Smooth muscle cell (in vitro differentiated cells): Measurements from ENCODE around the gene ITGB8. TPM values are rescaled to one million over a fixed set of nuclear protein-coding genes. Genes with fewer than 3 reads are reported as not detected.

Source experiments
- DNase-seq: peaks from one replicate; lab custom pipeline; 2025; ENCODE audit not compliant: unreplicated experiment; lab: John Stamatoyannopoulos, UW
- H2AFZ ChIP-seq: fragments of 200-600 bp; sonication (generic); 2 replicates; pipeline ENCODE4 v1.6.0; 2016; ENCODE audit warnings: antibody characterized with exemption, low read depth, mild to moderate bottlenecking
- H3F3A ChIP-seq: fragments of 200-600 bp; sonication (generic); 2 replicates; pipeline ENCODE4 v1.6.0; 2017; ENCODE audit warnings: antibody characterized with exemption, low read depth
- H3K27ac ChIP-seq: fragments of 200-600 bp; sonication (generic); 2 replicates; pipeline ENCODE4 v1.5.1; 2016; ENCODE audit warnings: low read depth, mild to moderate bottlenecking
- H3K27me3 ChIP-seq: fragments of 200-600 bp; sonication (generic); 2 replicates; pipeline ENCODE4 v1.6.1; 2016; ENCODE audit warnings: low read depth, mild to moderate bottlenecking
- H3K36me3 ChIP-seq: fragments of 200-600 bp; sonication (generic); 2 replicates; pipeline ENCODE4 v1.5.1; 2016; ENCODE audit warnings: low read depth
- H3K4me1 ChIP-seq: fragments of 200-600 bp; sonication (generic); 2 replicates; pipeline ENCODE4 v1.5.1; 2016; ENCODE audit warnings: low read depth
- H3K4me2 ChIP-seq: fragments of 200-600 bp; sonication (generic); 2 replicates; pipeline ENCODE4 v1.6.0; 2016; ENCODE audit warnings: mild to moderate bottlenecking
- H3K4me3 ChIP-seq: fragments of 200-600 bp; sonication (generic); 2 replicates; pipeline ENCODE4 v1.5.1; 2016; ENCODE audit warnings: mild to moderate bottlenecking
- H3K79me2 ChIP-seq: fragments of 200-600 bp; sonication (generic); 2 replicates; pipeline ENCODE4 v1.6.0; 2016; ENCODE audit warnings: low read depth, mild to moderate bottlenecking
- H3K9ac ChIP-seq: fragments of 200-600 bp; sonication (generic); 2 replicates; pipeline ENCODE4 v1.6.0; 2016; ENCODE audit warnings: low read depth
- H3K9me3 ChIP-seq: fragments of 200-600 bp; sonication (generic); replicated peaks from 2 replicates; pipeline ENCODE4 v1.5.1; 2016; ENCODE audit warnings: low read depth
- H4K20me1 ChIP-seq: fragments of 200-600 bp; sonication (generic); 2 replicates; pipeline ENCODE4 v1.6.0; 2016; ENCODE audit warnings: low read depth
- WGBS: methylation state at CpG from one replicate; pipeline ENCODE4 v1.1.7; 2016; ENCODE audit warnings: low lambda C conversion rate; 5-methylcytosine and 5-hydroxymethylcytosine counted together
- polyA plus RNA-seq: library from polyadenylated mRNA; unstranded; fragments of >200 nt; fragmentation: Nextera tagmentation; extraction: Ambion mirVana; gene quantifications from 2 replicates; pipeline ENCODE4 v1.2.1, GENCODE V29; 2016
- total RNA-seq: library from RNA; depleted of rRNA; stranded (reverse); fragments of >200 nt; gene quantifications from 2 replicates; pipeline ENCODE4 v1.2.3, GENCODE V29; 2014
- TF ChIP-seq, protein P1 (sequence below): fragments of 200-600 bp; sonication (generic); IDR thresholded peaks from 2 replicates; pipeline ENCODE4 v1.5.1; 2017; ENCODE audit warnings: borderline replicate concordance, mild to moderate bottlenecking, antibody characterized with exemption; ENCODE audit not compliant: insufficient read depth, poor library complexity, severe bottlenecking

ITGB8 gene
- total and polyA plus RNA-seq, 2 experiments from 2014 or later: 0.38 to 10.2 TPM

DNA sequence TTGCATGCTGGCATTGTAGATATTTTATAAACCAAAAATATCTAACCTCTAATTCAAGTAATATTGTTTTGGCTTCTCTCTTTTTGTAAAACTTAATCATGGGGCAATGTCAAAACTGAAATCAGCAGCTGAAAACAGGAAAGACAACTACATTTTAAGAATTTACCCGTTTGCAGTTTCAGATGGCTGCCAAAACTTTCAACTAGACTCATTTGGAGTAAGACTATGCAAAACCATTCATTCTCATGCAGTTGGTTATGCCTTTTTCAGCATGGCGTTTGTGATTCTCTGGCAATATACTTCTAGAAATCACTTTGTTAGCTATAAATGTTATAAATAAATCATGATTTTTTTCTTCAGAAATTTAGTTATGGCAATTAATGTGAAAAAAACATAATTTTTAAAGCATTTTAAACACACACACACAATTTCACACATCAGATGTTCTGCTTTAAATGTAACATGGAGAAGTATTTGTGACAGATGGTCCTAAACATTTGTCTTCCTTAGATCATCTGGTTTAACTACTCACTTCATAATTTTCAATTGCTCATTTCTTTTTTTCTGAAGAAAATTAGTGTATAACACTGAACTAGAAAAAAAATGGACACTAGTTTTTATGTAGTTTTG, 116.4 kb downstream of the ITGB8 start:
- DNase-seq: no peak
- Histone ChIP-seq H4K20me1 (no peaks in the 10 kb centered on the region), H3K4me1 (no peaks in the 10 kb centered on the region), H3K36me3 (no peaks in the 10 kb centered on the region), H3K4me2 (no peak overlapping the region), H3K79me2 (no peaks in the 10 kb centered on the region), H3F3A (no peaks in the 10 kb centered on the region), H2AFZ (no peak overlapping the region), H3K27me3 (no peaks in the 10 kb centered on the region), H3K9ac (no peak overlapping the region), H3K9me3 (no peaks in the 10 kb centered on the region), H3K27ac (no peak overlapping the region), H3K4me3 (no peak overlapping the region)
- 47% methylated on average over 2 of the region's 2 CpGs for WGBS
- TF ChIP-seq, protein P1, sequence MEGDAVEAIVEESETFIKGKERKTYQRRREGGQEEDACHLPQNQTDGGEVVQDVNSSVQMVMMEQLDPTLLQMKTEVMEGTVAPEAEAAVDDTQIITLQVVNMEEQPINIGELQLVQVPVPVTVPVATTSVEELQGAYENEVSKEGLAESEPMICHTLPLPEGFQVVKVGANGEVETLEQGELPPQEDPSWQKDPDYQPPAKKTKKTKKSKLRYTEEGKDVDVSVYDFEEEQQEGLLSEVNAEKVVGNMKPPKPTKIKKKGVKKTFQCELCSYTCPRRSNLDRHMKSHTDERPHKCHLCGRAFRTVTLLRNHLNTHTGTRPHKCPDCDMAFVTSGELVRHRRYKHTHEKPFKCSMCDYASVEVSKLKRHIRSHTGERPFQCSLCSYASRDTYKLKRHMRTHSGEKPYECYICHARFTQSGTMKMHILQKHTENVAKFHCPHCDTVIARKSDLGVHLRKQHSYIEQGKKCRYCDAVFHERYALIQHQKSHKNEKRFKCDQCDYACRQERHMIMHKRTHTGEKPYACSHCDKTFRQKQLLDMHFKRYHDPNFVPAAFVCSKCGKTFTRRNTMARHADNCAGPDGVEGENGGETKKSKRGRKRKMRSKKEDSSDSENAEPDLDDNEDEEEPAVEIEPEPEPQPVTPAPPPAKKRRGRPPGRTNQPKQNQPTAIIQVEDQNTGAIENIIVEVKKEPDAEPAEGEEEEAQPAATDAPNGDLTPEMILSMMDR: no peak

DNA sequence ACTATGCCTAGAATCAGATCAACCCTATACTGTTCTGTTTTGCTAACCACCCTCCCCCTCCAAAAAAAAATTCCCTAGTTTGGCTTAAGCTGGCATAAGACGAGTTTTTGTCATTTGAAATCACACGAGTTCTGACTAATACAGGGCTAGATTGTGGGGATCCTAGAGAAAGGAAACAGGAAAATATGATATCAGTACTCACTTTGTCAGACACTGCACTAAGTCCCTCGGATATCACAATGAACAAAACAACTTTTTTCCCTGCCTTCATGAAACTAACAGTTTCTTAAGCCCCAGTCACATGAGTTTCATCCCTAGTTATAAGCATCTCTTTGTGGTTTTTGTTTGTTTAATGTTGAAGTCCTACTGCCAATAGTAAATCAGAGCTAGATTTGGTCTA, 118.5 kb downstream of the ITGB8 start:
- Histone ChIP-seq H4K20me1 (no peaks in the 10 kb centered on the region), H2AFZ (no peak overlapping the region), H3K9me3 (no peaks in the 10 kb centered on the region), H3K9ac (no peak overlapping the region), H3K79me2 (no peaks in the 10 kb centered on the region), H3K4me1 (no peaks in the 10 kb centered on the region), H3K27me3 (no peaks in the 10 kb centered on the region), H3K27ac (no peak overlapping the region), H3K4me2 (no peak overlapping the region), H3K4me3 (no peak overlapping the region), H3K36me3 (no peaks in the 10 kb centered on the region), H3F3A (no peaks in the 10 kb centered on the region)
- TF ChIP-seq, protein P1: no peak
- DNase-seq: no peak
- WGBS: 44% methylated on average over 3 of the region's 3 CpGs

DNA sequence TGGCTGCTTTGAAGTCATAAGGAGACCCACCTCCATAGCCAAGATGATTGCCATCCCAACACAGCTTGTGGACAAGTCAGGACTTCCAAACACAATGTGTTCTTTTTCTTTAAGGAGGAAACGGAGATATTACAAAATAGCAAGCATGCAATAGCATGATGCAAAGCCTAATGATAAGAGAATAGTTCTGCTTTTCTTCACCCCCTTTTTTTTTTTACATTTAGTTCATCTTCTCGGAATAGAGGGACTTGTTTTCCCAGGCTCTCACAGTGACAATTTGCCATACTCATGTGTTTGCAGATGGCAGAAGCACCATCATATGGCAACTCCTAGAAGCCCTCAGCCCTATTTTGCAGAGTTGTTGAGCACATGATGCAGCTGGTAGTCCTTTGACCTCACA, 119.8 kb downstream of the ITGB8 start:
- H3F3A ChIP-seq: no peaks in the 10 kb centered on the region
- DNase-seq: no peak
- H2AFZ ChIP-seq: no peak overlapping the region
- no peaks in the 10 kb centered on the region for H3K36me3 ChIP-seq
- no peaks in the 10 kb centered on the region for H3K4me1 ChIP-seq
- no peak overlapping the region for H3K27ac ChIP-seq
- no peak overlapping the region for H3K4me2 ChIP-seq
- no peaks in the 10 kb centered on the region for H3K9me3 ChIP-seq
- H3K79me2 ChIP-seq: no peaks in the 10 kb centered on the region
- TF ChIP-seq, protein P1: no peak
- 68% methylated on average over 2 of the region's 2 CpGs for WGBS
- no peak overlapping the region for H3K4me3 ChIP-seq
- H3K27me3 ChIP-seq: no peaks in the 10 kb centered on the region
- no peak overlapping the region for H3K9ac ChIP-seq
- H4K20me1 ChIP-seq: no peaks in the 10 kb centered on the region

DNA sequence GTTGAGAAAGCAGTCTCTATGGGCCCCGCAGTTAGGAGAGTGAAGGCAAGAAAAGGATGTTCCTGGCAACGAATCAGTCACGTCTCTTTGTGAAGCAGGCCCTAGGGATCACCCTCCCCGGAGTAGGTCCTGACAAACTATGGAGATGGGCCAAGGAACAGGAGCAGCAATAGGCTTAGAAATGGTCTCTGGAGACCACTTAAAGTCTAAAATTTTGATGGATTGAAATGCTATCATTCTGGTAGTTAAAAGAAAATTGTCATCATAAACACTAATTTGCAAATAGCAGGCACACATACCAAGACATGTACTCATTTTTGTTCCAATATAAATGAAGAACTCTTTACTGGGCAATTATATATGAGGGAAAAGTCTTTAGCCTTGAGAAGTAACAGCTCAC, 123.5 kb downstream of the ITGB8 start:
- Histone ChIP-seq H3F3A (no peaks in the 10 kb centered on the region), H3K9me3 (no peaks in the 10 kb centered on the region), H3K79me2 (no peaks in the 10 kb centered on the region), H3K36me3 (no peaks in the 10 kb centered on the region), H3K4me2 (no peak overlapping the region), H2AFZ (no peak overlapping the region), H3K9ac (no peak overlapping the region), H3K4me3 (no peak overlapping the region), H3K4me1 (no peaks in the 10 kb centered on the region), H3K27ac (no peak overlapping the region), H4K20me1 (no peaks in the 10 kb centered on the region), H3K27me3 (no peaks in the 10 kb centered on the region)
- TF ChIP-seq, protein P1: no peak
- DNase-seq: no peak
- 92% methylated on average over 4 of the region's 4 CpGs for WGBS
